IPS-18a (cell line): ENCODE data around the gene GAN.

Source experiments
- H3K27ac ChIP-seq: one replicate; pipeline ENCODE4 v1.5.1; 2013; ENCODE audit warnings: low read length
- H3K27me3 ChIP-seq: one replicate; pipeline ENCODE4 v1.6.1; 2013; ENCODE audit warnings: mild to moderate bottlenecking, low read length; ENCODE audit not compliant: control insufficient read depth, insufficient read depth
- H3K36me3 ChIP-seq: one replicate; pipeline ENCODE4 v1.6.1; 2013; ENCODE audit warnings: low read depth, low read length; ENCODE audit not compliant: control insufficient read depth
- H3K4me1 ChIP-seq: one replicate; pipeline ENCODE4 v1.6.1; 2013; ENCODE audit warnings: low read depth, low read length; ENCODE audit not compliant: control insufficient read depth
- H3K4me3 ChIP-seq: one replicate; pipeline ENCODE4 v1.5.1; 2013; ENCODE audit warnings: low read length
- H3K9ac ChIP-seq: one replicate; pipeline ENCODE4 v1.6.1; 2013; ENCODE audit warnings: mild to moderate bottlenecking, low read length, moderate library complexity
- H3K9me3 ChIP-seq: one replicate; pipeline ENCODE4 v1.6.1; 2013; ENCODE audit warnings: low read depth, low read length; ENCODE audit not compliant: control insufficient read depth

GAN gene

GRCh38 chr16:81278526-81278925 lies 36.2 kb upstream of the GAN start:
- Histone ChIP-seq H3K36me3 (no peaks in the 10 kb centered on the region), H3K27me3 (no peaks in the 10 kb centered on the region)

GRCh38 chr16:81279392-81279791 lies 35.4 kb upstream of the GAN start:
- Histone ChIP-seq H3K4me1 (no peaks in the 10 kb centered on the region), H3K27ac (no peak overlapping the region), H3K4me3 (no peak overlapping the region), H3K36me3 (no peaks in the 10 kb centered on the region), H3K9me3 (no peaks in the 10 kb centered on the region), H3K9ac (no peak overlapping the region), H3K27me3 (no peaks in the 10 kb centered on the region)

More at GRCh38 chr16:81278526-81278925, 36.2 kb upstream of the GAN start:
- no peaks in the 10 kb centered on the region for H3K4me1 ChIP-seq
- no peaks in the 10 kb centered on the region for H3K9me3 ChIP-seq
- H3K27ac ChIP-seq = no peak overlapping the region
- H3K4me3 ChIP-seq = no peak overlapping the region
- H3K9ac ChIP-seq = no peak overlapping the region

- Histone ChIP-seq H3K27me3 (no peaks in the 10 kb centered on the region), H3K4me3 (no peak overlapping the region), H3K9ac (no peak overlapping the region), H3K9me3 (no peaks in the 10 kb centered on the region), H3K27ac (no peak overlapping the region), H3K36me3 (no peaks in the 10 kb centered on the region), H3K4me1 (no peaks in the 10 kb centered on the region)
Measured at GRCh38 chr16:81280393-81280792, 34.4 kb upstream of the GAN start.

- Histone ChIP-seq H3K27ac (no peak overlapping the region), H3K27me3 (no peaks in the 10 kb centered on the region), H3K36me3 (no peaks in the 10 kb centered on the region), H3K9ac (no peak overlapping the region), H3K9me3 (no peaks in the 10 kb centered on the region), H3K4me3 (no peak overlapping the region), H3K4me1 (no peaks in the 10 kb centered on the region)
Measured at GRCh38 chr16:81283044-81283443, 31.7 kb upstream of the GAN start.

GRCh38 chr16:81284995-81285600 lies 29.7 kb upstream of the GAN start:
- Histone ChIP-seq H3K4me1 (no peaks in the 10 kb centered on the region), H3K36me3 (no peaks in the 10 kb centered on the region), H3K27me3 (no peaks in the 10 kb centered on the region), H3K9me3 (no peaks in the 10 kb centered on the region), H3K4me3 (no peak overlapping the region), H3K9ac (no peak overlapping the region), H3K27ac (no peak overlapping the region)

- no peaks in the 10 kb centered on the region for H3K4me1 ChIP-seq
- no peak overlapping the region for H3K9ac ChIP-seq
- no peaks in the 10 kb centered on the region for H3K36me3 ChIP-seq
- no peak overlapping the region for H3K27ac ChIP-seq
- no peak overlapping the region for H3K4me3 ChIP-seq
- H3K9me3 ChIP-seq = no peaks in the 10 kb centered on the region
- H3K27me3 ChIP-seq = no peaks in the 10 kb centered on the region
Measured at GRCh38 chr16:81286190-81286589, 28.6 kb upstream of the GAN start.

GRCh38 chr16:81291117-81291516 lies 23.6 kb upstream of the GAN start:
- H3K9ac ChIP-seq = no peak overlapping the region
- no peak overlapping the region for H3K4me3 ChIP-seq
- no peaks in the 10 kb centered on the region for H3K9me3 ChIP-seq
- H3K4me1 ChIP-seq = no peaks in the 10 kb centered on the region
- no peaks in the 10 kb centered on the region for H3K27me3 ChIP-seq
- no peaks in the 10 kb centered on the region for H3K36me3 ChIP-seq
- H3K27ac ChIP-seq = no peak overlapping the region

- no peak overlapping the region for H3K27ac ChIP-seq
- no peak overlapping the region for H3K4me3 ChIP-seq
- no peak overlapping the region for H3K9ac ChIP-seq
- H3K4me1 ChIP-seq = no peaks in the 10 kb centered on the region
- H3K27me3 ChIP-seq = no peaks in the 10 kb centered on the region
- no peaks in the 10 kb centered on the region for H3K36me3 ChIP-seq
- no peaks in the 10 kb centered on the region for H3K9me3 ChIP-seq
Measured at GRCh38 chr16:81292936-81293335, 21.8 kb upstream of the GAN start.

- no peaks in the 10 kb centered on the region for H3K9me3 ChIP-seq
- no peaks in the 10 kb centered on the region for H3K36me3 ChIP-seq
- no peak overlapping the region for H3K9ac ChIP-seq
- no peak overlapping the region for H3K27ac ChIP-seq
- H3K27me3 ChIP-seq = no peaks in the 10 kb centered on the region
- no peaks in the 10 kb centered on the region for H3K4me1 ChIP-seq
- H3K4me3 ChIP-seq = no peak overlapping the region
Measured at GRCh38 chr16:81293909-81294802, 20.6 kb upstream of the GAN start.

- Histone ChIP-seq H3K36me3 (no peaks in the 10 kb centered on the region), H3K9me3 (no peaks in the 10 kb centered on the region), H3K27ac (no peak overlapping the region), H3K9ac (no peak overlapping the region), H3K4me3 (no peak overlapping the region), H3K27me3 (no peaks in the 10 kb centered on the region), H3K4me1 (no peaks in the 10 kb centered on the region)
Measured at GRCh38 chr16:81296631-81297030, 18.1 kb upstream of the GAN start.

GRCh38 chr16:81307770-81308169 lies 7.0 kb upstream of the GAN start:
- H3K9ac ChIP-seq = no peak overlapping the region
- H3K4me1 ChIP-seq = peaks cover 1% of the 10 kb centered on the region
- no peak overlapping the region for H3K4me3 ChIP-seq
- no peaks in the 10 kb centered on the region for H3K36me3 ChIP-seq
- no peaks in the 10 kb centered on the region for H3K27me3 ChIP-seq
- H3K9me3 ChIP-seq = no peaks in the 10 kb centered on the region
- no peak overlapping the region for H3K27ac ChIP-seq
